ENCODE data around the gene MIPOL1.
"Not testable (repeated sequence)": the region's sequence is repeated elsewhere in the genome, so short reads cannot be mapped to it uniquely, and the experiment has no call there.

MIPOL1 gene

DNA sequence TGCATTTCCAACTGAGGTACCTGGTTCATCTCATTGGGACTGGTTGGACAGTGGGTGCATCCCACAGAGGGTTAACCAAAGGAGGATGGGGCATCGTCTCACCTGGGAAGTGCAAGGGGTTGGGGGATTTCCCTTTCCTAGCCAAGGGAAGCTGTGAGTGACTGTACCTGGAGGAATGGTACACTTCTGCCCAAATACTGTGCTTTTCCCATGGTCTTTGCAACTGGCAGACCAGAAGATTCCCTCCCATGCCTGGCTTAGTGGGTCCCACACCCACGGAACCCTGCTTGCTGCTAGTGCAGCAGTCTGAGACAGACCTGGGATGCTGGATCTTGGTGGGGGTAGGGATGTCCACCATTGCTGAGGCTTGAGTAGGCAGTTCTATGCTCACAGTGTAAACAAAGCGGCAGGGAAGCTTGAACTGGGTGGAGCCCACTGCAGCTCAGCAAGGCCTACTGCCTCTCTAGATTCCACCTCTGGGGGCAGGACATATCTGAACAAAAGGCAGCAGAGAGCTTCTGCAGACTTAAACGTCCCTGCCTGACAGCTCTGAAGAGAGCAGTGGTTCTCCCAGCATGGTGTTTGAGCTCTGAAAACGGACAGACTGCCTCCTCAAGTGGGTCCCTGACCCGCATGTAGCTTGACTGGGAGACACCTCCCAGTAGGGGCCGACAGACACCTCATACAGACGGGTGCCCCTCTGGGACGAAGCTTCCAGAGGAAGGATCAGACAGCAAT lies 9.7 kb upstream of the MIPOL1 start:
- DNase-seq = not testable (repeated sequence)

DNA sequence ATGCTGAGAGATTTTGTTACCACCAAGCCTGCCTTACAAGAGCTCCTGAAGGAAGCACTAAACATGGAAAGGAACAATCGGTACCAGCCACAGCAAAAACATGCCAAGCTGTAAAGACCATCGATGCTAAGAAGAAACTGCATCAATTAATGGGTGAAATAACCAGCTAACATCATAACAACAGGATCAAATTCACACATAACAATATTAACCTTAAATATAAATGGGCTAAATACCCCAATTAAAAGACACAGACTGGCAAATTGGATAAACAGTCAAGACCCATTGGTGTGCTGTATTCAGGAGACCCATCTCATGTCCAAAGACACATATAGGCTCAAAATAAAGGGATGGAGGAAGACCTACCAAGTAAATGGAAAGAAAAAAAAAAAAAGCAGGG lies 8.0 kb upstream of the MIPOL1 start:
- not testable (repeated sequence) for DNase-seq

DNA sequence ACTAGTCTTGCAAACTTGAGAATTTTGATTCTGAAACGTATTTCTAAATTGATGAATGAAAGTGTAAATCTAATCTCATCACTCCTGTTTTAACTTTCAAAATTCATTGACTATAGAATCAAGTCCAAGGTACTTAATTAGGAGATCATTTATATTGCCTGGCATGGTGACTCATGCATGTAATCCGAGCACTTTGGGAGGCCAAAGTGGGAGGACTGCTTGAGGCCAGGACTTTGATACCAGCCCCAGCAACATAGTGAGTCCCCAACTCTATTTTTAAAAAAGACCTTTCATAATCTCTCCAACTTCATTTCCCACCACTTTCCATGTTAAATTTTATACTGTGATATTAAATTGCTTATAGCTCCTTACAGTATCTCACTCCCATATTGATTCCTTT lies 3.0 kb upstream of the MIPOL1 start:
- no peak for DNase-seq

DNA sequence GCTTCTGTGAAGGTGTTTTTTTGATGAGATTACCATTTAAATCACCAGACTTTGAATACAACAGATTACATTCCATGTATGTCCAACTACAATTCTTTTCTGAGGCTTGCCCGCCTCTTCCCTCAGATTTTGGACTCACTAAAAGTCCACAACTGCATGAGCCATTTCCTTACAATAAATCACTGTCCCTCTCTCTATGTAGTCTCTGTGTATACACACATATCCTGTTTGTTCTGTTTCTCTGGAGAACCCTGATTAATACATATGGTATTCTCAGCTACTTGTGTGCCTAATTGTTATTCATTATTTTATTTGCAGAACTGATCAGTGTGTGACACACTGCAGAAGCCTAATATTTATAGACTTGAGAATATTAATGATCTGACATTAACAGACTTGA lies 2.4 kb upstream of the MIPOL1 start:
- DNase-seq = no peak

DNA sequence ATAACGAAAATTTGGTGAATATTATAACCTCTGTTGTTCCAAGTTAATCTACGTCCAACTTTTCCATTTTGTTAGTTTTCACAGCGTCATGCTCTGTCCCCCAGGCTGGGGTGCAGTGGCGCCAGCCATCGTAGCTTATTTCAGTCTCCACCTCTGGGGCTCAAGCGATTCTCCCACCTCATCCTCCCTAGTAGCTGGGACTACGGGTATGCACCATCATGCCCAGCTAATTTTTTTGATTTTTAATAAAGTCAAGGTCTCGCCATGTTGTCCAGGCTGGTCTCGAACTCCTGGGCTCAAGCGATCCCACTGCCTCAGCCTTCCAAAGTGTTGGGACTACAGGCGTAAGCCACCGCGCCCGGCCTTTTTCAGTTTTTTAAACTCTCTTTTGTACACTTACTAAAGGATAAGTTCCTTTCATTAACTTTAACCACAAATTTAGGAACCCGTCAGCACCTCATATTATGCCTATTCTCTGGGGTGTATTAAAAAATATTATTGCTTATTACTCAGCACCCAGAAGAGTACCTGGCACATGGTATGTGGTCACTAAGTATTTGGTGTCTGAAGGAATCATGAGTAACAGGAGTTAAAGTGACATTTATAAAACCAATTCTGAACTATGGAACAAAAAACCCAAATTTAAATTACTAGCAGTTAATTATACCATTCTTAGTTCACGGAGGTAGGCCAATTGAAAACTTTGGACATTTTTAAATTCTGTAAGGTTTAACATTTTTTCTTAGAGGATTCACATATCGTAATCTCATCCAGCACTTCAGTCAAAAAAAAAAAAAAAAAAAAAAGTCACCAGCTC lies 925 bp upstream of the MIPOL1 start:
- no peak for DNase-seq

DNA sequence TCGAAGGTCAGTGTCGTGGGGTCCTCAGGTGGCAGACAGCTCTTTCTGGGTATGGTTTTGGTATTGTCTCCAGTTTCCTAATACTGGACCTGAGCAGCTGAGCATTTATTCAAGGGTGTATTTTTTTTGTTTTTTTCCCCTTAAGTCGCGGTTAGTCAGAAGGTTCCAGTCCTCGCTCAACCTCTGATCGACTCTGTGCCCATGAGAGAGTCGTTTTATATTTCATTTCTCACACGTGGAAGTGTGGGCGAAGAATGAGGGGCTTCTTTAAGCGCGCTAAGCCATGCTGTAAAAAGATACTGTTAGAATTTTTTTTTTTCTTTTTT lies 499 bp downstream of the MIPOL1 start:
- DNase-seq = no peak

DNA sequence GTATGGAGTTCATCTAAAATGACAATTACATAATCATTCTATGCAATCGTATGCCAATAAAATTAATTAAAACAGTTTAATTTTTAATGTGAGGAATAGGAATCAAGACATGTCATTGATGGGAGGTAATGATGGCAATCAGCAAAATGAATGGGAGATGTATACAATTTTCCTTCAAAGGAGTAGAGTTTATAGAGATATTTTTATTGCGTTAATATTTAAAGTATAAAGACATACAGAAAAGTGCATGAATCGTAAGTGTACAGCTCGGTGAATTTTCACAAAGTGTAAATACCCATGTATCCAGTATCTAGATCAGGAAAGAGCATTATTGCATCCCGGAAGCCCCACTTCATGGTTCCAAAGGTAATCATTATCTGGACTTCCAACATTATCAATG lies 1.2 kb downstream of the MIPOL1 start:
- no peak for DNase-seq

DNA sequence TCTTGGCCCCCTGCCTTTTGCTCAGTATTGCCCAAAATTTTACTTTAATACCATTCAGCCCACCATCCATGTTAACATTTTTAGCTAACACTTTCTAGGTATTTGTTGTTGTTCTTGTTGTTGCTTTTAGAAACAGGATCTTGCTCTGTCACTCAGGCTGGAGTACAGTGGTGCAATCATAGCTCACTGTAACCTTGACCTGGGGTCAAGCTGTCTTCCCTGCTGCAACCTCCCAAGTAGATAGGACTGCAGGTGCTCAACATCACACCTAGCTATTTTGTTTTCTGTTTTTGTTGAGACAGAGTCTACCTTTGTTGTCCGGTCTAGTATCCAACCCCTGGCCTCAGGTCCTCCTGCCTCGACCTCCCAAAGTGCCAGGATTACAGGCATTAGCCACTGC lies 4.0 kb downstream of the MIPOL1 start:
- DNase-seq = no peak

DNA sequence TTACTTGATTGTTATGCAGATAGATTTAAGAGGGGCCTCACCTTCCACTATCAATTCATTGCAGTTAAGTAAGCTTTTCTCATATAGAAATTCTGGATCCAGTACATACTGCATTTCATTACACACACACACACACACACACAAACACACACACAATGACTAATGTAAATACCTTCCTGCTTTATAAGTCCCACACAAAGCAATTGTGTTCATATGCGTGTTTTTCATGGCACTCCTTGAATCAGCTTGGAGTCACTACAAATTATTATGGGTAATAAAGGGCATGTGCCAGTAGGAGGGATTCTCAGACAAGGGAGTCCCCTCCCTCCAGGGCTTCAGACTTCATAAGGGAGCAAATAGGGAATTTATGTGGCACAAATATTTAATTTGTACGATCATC lies 4.5 kb downstream of the MIPOL1 start:
- no peak for DNase-seq

DNA sequence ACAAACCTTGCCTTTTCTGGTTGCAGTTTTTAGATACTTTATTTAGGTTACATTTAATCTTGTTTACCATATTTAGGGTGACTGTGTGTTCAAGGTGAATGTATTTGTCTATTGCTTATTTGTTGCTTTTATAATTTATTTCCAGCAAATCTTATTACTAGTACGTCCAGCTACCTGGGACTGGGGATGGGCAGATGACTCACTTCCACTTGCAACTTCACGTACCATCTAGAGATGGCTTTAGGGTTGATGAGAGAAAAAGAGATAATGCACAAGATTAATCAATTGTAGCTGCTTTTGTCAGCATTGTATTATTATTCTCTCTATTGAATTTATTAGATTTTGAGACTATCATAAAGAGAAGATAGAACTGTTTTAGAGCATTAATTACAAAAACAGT lies 5.1 kb downstream of the MIPOL1 start:
- no peak for DNase-seq

DNA sequence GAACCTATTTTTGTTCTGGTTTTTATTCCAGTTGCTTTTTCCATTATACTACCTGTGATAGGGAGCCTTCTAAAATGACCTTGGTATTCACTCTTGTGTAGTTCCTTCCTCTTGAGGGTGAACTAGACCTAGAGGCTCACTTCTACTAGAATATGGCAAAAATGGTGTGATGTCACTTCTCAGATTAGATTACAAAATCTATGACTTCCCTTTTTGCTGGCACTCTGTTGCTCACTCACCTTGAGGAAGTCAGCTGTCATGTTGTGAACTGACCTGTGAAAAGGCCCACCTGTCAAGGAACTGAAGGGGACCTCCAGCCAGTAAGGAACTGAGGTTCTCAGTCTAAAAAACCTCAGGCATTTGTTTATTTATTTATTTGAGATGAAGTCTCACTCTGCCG lies 5.7 kb downstream of the MIPOL1 start:
- no peak for DNase-seq

DNA sequence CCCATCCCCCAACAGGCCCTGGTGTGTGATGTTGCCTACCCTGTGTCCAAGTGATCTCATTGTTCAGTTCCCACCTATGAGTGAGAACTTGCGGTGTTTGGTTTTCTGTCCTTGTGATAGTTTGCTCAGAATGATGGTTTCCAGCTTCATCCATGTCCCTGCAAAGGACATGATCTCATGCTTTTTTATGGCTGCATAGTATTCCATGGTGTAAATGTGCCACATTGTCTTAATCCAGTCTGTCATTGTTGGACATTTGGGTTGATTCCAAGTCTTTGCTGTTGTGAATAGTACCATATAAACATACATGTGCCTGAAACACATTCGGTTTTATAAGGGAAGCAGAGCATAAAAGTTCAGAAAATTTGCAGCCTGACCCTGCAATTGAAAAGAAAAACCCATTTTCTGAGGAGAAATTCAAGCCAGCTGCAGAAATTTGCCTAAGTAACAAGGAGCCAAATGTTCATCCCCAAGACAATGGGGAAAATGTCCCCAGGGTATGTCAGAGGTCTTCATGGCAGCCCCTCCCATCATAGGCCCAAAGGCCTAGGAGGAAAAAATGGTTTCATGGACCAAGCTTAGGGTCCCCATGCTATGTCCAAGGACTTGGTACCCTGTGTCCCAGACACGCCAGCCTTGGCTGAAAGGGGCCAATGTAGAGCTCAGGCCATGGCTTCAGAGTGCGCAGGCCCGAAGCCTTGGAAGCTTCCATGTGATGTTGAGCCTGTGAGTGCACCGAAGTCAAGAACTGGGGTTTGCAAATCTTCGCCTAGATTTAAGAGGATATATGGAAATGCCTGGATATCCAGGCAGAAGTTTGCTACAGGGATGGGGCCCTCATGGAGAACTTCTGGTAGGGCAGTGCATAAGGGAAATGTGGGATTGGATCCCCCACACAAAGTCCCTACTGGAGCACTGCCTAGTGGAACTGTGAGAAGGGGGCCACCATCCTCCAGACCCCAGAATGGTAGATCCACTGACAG lies 8.2 kb downstream of the MIPOL1 start:
- not testable (repeated sequence) for DNase-seq

DNA sequence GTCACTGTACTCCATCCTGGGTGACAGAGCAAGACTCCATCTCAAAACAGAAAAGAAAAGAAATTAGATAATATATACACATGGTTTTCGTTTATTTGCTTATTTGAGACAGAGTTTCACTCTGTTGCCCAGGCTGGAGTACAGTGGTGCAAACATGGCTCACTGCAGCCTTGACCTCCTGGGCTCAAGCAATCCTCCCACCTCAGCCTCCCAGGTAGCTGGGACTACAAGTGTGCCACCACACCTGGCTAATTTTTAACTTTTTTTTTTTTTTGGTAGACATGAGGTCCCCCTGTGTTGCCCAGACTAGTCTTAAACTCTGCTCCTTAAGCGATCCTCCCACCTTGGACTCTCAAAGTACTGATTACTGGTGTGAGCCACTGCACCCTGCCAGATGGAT lies 11.9 kb downstream of the MIPOL1 start:
- not testable (repeated sequence) for DNase-seq

DNA sequence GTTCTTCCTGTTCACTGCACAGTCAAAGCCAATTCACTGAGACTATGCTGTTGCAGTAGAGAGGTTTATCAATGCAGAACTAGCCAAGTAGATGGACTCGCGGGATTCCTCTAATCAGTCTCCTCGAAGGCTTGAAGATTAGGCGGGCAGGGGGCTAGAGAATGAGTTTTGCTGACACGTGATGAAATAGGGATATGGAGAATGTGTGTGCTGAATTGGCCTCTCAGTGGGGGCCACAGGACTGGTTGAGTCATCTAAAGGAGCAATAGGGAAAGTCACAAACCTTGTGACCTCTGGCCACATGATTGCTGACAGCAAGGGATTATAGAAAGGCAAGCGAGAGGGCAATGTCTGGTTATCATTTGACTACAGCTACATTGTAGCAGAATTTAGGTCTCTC lies 12.7 kb downstream of the MIPOL1 start:
- no peak for DNase-seq

DNA sequence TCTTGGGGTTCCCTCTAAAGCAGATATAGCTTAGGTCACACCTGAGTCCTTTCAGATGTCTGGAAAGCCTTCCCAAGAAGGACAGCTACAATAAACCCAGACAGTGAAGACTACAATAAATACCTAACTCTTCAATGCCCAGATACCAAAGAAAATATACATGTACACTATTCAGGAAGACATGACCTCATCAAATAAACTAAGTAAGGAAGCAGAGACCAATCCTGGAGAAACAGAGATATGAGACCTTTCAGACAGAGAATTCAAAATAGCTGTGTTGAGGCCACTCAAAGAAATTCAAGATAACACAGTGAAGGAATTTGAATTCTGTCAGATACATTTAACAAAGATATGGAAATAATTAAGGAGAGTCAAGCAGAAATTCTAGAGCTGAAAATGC lies 15.3 kb downstream of the MIPOL1 start:
- no peak for DNase-seq

DNA sequence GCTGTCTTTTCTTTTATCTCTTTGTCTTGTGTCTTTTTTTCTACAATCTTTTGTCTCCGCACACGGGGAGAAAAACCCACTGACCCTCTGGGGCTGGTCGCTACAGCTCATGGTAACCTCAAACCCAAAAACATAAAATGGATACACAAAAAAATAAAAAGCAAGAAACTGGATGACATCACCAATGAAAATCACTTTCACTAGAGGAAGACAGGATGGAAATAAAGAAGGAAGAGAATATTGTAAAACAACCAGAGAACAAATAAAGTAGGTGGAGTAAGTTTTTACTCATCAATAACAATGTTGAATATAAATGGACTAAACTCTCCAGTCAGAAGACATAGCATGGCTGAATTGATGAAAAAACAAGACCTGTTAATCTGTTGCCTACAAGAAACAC lies 17.6 kb downstream of the MIPOL1 start:
- DNase-seq = no peak

DNA sequence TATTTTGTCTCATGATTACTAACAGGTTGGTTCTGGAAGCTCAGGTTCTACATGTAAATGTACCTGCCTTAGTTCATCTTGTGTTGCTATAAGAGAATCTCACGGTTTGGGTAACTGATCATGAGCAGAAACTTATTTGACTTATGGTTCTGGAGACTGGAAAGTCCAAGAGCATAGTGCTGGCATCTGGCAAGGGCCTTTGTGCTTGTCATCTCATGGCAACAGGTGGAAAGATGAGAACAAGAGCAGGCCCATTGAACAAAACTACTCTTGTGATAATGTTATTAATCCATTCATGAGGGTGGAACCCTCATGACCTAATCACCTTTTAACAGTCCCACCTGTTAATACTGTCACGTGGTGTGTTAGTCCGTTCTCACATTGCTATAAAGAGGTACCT lies 23.3 kb downstream of the MIPOL1 start:
- DNase-seq = no peak

DNA sequence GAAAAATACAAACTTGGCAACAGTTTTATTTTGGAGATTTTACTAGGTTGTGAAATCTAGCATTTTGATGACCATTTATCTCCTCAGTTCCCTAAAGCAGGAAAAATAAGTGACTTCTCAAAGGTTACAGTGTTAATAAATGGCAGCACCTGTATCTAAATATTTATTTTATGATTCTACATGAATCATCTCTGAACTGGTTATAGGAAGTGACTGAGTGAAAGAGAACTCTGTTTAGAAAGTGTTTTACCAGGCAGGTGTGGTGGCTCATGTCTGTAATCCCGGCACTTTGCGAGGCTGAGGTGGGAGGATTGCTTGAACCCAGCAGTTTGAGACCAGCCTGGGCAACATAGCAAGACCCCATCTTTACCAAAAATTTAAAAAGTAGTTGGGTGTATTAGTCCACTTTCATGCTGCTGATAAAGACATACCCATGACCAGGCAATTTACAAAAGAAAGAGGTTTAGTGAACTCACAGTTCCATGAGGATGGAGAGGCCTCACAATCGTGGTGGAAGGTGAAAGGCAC lies 26.3 kb downstream of the MIPOL1 start:
- DNase-seq = no peak

DNA sequence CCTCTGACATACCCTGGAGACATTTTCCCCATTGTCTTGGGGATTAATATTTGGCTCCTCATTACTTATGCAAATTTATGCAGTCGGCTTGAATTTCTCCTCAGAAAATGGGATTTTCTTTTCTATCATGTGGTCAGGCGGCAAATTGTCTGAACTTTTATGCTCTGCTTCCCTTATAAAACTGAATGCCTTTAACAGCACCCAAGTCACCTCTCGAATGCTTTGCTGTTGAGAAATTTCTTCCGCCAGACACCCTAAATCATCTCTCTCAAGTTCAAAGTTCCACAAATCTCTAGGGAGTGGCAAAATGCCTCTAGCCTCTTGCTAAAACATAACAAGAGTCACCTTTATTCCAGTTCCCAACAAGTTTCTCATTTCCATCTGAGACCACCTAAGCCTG lies 27.9 kb downstream of the MIPOL1 start:
- not testable (repeated sequence) for DNase-seq

DNA sequence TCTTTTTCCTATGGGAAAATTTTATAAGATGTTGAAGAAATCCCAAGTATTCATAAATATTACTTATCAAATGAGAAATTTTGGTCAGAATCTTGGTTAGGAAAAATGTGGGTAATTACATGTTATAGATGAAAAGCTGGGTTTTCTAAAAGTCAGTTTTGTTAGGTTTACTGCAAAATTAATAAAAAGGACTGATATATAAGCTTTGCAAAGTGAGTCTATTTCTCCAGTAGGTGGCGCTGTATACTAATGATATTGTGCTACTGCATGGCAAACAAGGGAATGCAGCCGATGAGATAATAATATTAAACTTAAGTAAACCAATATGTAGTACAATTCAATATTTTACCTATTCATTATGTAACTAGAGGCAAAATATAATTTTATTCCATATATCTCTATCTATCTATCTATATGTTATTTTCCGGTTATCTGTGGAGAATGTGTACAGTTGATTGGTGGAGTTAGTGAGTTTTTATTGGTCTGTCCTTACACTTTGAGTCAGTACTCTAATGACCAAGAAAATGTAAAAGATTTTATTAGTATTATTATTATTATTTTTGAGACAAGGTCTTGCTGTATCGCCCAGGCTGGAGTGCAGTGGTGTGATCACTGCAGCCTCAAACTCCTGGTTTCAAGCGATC lies 32.9 kb downstream of the MIPOL1 start:
- peak; percentile 5 for DNase-seq

DNA sequence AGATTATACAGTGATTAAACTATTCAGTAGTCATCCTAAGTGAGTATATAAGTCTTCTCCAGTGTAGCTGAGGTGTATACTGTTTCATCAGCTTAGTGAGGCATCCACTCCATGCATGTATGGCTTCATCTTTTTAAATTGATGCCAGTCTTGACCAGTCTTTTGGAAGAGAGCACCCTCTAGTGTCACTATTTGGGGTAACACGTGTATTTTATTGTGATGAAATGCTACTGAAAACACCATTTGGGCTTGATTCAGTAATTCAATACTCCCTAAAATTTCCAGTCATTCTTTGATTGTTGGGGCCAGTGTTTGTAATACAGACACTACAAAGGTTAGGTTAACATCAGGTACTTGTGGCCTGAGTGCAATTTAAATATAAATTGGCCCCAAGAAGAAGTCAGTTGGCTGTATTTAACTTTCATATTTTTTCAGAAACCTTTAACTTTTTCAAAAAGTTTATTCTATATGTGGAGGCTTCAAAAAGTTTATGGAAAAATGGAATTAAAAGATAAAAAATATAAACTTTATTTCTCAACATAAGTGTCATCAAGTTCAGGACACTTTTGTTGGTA lies 35.3 kb downstream of the MIPOL1 start:
- DNase-seq = no peak

DNA sequence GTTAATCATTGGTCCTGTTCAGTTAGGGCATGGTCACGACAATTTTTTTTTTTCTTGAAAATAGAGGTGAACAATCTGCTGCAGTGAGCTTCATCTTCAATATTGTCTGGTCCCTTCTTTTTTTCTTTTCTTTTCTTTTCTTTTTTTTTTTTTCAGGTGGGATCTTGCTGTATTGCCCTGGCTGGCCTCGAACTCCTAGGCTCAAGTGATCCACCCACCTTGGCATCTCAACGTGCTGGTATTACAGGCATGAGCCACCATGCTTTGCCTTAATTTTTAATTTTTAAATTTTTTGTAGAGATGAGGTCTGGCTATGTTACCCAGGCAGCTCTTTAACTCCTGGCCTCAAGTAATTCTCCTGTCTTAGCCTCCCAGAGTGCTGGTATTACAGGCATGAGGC lies 36.5 kb downstream of the MIPOL1 start:
- no peak for DNase-seq
